Activated gamma-delta T cell (primary cell): ENCODE results near the gene MYMK.
A peak's percentile ranks its signal among the peaks of the same experiment; 100 is the strongest.

ENCODE experiments used
- DNase-seq: peaks from one replicate; lab custom pipeline; 2025; lab: John Stamatoyannopoulos, UW

Gene MYMK

DNA sequence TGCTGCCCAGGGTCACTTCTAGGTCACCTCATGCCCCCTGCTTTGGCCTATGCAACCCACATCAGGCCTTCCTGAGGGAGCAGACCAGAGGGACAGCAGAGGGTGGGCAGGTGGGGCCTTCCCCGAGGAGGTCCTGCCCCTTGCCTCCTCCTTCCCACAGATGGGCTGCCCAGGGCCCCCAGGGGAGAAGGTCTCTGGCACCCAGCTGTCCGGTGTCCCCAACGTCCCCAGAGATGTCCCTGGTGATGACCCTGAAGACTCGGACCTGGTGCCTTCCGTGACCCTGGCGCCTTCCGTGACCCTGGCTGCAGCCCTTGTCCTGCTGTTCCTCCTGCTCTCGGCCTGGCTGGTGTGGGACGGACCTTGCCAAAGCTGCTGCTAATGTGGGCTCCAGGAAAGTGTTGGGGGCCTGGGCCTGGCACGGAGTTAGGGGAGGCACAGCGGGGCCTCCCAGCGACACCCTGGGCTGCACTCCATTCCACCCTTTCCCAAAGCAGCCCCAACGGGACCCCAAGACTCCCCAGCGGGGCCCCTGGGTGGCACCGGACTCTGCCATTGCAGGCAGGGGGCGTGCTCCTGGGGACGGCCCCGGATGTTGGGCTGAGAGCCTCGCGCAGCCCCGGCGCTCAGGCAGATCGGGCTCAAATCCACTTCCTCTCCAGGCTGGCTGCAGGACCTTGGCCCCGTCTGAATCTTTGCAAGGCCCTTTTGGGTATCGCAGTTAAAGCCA, 39.1 kb downstream of the MYMK start:
- no peak for DNase-seq

DNA sequence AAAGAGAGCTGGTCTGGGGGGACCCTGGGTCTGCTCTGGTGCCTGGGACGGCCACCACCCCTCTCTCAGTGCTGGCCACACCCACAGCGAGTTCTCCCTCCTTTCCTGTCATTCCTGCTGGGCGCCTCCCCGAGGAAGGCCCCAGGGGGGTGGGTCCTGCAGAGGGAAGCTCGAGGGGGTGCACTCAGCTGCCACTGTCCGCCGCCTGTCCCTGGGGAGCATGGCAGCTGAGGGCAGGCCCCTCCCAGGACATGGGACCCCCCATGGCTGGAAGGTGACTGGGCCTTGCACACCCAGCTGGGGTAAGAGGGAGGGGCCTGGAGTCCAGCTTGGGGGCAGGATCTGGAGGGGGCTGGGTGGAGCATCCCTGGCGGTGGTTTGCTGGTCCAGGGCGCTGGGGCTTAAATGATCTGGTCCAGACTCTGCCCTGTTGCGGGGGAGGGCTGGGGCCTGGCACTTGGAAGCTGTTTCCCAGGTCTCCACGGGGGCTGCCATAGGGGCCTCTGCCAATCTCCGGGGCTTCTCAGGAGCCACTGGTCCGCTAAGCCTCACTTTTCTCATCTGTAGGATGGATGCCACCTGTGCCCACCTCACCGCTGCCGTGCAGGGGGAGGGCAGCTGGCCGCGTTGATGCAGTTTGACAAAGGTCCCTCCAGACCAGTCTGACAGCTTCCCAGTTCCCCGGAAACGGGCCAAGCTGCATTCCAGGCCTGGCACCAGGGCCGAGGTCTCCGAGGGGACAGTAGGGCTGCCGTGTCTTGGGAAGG, 39.9 kb downstream of the MYMK start:
- DNase-seq = no peak

DNA sequence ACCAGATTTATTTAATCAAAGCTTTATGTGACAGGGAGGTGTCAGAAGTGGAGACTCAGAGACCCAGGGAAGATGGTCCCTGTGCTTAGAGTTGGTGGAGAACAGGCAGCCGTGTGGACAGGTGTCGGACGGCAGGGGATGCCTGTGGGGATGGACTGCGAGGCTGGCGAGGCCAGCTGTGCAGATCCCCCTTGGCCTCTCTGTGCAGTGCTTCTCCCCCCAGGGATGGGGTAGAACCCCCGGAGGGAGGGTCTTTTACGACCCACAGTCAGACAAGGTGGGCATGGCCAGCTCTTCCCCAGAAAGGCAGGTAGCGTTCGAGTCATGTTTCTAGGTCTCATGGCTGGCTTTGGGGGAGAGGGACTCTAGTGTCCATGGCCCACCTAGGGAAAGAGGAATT, 41.1 kb downstream of the MYMK start:
- DNase-seq = no peak

DNA sequence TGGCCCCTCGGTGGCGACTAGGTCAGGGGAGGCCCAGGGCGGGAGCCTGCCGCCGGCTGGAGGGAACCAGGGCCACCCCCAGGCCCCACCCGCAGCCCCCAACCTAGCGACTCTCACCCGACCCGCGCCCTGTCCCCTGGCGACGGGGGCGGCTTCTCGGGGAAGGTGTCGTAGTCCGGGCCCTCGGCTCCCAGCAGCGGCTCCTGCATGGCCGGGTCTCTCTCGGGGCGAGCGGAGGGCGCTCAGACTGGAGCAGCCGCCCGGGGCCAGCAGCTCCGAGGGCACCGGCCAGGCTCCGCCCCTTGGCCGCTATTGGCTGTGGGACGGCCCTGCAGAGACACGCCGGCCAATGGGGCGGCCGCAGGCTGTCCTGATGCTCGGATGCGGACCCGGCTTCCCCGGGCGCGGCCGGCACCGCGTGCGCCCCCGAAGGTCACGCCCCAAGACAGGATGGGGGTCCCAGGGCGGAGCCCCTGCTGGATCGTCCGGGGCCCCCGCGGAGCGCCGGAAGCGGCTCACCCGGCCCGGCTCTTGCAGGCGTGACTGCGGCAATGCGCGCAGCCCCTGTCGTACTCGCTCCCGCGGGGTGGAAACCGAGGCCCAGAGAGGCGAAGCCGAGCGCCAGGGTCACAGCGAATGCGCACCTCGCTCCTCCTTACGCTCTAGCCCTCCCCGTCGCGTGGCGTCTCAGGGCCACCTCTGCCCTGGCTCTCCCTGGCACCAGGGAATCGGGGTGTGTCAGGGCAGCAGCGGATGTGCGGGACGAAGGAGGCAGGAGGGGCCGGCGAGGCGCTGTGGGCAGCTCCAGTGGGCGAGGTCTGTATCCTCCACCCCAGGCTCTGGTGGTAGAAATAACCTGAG, 45.7 kb downstream of the MYMK start, which contains the start of gene SLC2A6:
Gene SLC2A6 (minus strand): TSS at position 249 of the 861 bp plus-strand sequence. CDS start 40 bp downstream, at position 209.
- DNase-seq = peak; percentile 83

DNA sequence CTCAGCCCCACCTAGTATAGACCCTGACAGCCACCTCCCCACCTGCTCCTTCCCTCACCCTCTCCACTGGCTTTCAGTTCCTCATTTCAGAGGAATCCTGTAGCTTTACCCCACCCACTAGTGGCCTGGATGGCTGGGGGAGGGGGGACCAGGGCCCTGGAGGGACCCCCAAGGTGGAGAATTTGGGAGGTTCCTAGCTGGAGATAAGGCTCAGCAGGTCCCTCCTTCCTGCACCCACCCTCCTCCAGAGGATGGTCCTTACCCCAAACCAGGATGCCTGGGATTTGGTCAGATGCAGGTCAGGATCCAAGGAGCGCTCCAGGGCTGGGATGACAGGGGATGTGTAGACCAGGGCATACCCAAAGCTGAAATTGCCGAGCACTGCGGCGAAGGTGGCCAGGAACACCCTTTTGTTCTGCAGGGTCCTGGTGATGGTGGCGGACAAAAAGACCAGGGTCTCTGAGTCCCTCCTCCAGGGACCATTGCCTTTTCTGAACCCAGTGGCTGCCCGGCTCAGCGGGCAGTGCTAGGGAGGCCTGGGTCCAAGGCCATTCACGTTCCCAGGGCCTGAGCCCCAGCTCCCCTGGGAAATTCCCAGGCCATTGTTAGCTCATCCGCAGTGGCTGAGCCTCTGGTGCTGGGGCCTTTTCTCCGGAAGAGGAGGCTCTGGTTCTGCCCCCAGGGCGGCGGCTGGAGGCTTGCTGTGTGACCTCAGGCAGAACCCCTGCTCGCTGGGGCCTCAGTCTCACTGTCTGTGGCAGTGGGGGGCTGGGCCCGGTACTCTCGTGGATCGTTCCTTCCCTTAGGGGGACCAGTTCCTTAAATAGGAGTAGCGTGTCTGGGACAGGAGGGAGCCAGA, 46.5 kb downstream of the MYMK start:
- DNase-seq = no peak

DNA sequence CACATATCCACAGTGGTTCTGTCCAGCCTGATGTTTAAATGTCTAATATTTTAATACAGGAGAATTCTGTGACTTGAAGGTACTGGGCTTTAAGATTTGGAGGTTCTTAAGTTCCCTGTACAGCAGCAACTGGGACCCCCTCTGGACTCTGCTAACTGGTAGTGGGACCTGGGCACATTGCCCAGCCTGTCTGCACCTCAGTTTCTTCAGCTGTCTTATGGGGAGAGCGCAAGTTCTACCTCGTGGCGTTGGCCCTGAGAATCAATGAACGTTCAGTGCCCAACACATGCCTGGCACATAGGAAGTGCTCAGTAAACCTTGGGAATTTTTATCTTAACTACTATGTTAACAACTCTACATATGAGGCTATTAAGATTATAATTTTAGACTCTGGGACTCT, 47.3 kb downstream of the MYMK start:
- DNase-seq = no peak

DNA sequence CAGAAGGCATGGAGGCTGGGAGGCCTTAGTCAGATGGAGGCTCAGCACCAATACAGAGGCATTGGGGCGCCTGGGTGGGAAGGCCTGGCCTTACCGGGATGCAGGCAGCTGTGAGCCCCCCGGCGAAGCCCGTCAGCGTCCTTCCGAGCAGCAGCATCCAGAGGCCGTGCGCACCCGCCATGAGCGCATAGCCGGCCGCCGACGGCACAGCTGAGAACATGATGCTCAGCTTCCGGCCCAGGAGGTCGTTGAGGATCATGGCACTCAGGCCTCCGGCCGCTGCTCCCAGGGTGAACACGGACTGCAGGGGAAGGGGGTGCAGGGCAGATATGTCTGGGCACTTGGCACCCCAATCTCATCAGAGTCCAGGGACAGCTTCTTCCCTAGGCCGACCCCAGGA, 47.8 kb downstream of the MYMK start:
- DNase-seq = no peak

DNA sequence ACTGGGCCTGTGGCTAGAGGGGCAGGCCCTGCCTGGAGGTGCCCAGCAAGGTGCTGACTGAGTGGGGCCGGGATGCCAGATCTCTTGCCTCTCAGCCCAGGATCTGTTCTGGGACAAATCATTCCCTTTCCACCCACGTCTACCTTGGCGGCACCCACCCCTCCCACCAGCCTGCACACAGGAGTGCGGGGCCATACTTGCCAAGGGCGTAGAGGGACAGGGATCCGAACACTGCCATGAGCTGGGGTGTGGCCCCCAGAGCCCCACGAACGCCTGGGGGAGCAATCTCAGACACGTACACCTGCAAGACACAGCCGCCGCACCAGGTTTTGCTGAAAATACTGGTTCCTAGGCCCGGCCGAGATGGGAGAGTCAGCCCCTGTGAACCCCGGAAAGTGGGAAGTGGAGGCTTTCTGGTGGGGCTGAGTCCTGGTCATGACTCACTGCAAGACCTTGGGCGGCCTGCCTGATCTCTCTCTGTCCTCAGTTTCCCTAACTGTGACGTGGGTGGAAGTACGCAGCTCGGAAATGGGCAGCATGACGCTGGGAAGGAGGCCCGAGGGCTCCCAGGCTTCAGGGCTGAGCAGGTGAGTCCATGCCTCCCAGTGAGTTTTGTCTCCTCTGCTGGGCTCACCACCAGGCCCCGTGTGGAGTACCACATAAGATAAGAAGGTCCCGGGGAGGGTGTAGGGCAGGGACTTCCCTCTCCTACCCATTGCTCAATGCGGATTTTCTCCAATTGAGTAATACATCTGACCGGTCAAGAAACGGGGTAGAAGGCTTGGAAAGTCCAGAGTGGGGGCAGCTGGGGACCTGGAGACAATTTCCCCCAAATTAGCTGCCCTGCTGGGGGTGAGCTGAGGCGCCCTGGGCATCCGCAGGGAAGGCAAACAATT, 48.5 kb downstream of the MYMK start:
- no peak for DNase-seq

DNA sequence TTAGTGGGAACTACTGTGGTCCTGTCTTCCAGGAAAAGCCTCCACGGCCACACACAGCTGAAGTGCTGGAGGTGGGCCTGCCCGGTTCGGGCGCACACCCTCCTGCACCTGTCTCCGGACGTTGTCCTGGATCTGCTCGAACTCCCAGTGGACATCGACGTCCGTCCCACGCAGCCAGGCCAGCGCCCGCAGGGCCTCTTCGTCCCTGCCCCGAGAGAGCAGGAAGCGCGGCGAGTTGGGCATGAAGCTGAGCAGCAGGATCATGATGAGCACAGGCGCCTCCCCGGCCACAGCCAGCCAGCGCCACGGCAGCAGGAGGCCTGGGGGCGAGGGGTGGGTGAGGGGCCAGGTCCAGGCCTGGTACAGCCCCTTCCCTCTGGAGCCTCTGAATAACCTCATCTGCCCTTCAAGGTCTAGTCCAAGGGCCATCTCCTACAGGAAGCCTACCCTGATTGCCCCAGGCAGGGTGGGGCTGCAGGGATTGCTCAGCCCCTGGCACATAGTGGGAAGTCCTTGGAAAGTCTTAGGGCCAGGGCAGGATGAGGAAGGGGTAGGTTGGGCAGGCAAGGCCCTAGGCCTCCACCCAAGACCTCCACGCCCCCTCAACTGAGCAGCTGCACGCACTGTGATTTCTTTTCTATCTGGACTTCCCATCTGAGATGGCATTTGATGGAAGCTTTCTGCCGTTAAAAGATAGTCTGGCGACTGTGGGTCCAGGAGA, 49.3 kb downstream of the MYMK start:
- no peak for DNase-seq

DNA sequence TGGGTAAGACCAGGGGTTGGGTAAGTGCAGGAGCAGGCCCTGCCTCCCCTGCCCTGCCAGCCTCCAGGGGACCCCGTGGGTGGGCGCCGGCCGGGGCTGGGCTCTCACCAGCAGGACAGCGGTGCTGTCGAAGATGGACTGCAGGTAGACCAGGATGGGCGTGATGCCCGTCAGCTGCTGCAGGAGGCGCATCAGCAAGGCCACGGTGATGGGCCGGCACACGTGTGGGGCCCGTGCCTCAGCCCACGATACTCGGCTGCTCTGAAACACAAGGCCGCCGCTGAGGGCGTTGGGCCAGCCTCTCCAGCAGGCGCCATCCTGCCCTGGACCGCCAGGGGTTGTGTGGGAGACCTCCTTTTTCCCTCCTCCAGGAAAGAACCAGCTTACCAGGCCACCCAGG, 49.9 kb downstream of the MYMK start:
- DNase-seq = no peak

DNA sequence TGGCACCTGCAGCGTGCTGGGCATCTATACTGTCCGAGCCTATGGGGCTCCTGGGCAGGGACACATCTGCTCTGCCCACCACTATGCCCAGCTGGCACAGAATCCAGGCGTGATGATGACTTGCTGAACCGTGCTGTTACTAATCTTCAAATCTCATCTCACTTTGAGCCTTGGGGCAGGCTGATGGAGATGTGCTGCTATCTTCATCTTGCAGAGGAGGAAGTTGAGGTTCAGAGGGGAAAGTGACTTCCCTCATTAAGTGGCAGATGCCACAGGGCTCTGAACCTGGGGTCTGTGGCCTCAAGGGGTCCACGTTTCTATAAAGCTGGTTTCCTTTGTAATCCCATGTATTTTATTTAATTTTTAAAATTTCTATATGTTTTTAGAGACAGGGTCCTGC, 50.5 kb downstream of the MYMK start:
- no peak for DNase-seq

DNA sequence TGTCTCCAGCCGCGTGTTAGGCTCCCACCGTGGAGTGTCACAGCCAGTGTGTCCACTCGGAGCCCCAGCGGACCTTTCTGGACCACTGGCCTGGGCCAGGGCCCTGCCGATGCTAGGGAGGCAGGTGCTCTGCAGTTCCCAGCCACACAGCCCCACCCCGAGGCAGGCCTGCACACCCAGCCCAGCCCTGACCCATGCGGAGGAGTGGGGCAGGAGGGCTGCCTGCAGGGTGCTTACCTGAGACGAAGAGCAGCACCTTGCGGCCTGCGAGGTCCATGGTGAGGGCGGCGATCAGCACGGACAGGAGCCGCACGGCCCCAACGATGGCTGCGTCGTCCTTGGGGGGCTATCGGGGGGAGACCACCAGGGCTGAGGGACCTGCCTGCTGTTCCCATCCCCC, 51.0 kb downstream of the MYMK start:
- no peak for DNase-seq

DNA sequence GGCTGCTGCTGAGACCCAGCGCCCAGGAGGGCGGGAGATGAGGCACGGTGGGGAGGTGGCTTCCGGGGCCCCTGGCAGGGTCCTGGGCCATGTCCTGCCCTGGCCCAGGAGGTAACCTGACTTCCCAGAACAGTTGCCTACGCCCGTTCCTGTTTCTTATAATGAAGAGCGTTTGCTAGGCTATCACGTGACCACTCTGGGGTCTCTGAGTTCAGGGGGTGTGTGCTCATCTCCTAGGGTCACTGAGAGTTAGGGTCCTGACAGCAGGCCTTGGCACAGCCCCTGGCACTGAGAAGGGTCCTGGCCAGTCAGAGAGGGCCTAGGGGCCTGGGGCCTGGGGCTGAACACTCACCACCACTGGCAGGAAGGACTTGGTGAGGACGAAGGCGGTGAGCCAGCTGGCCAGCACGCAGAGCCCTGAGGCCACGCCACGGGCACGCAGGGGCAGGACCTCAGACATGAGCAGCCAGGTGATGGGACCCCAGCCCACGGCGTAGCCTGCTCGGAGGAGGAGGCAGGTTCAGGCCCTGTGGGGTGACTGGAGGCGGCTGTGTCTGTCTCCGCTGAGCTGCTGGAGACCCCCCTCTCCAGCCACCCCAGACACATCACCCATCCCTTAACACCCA, 51.9 kb downstream of the MYMK start:
- DNase-seq = no peak

DNA sequence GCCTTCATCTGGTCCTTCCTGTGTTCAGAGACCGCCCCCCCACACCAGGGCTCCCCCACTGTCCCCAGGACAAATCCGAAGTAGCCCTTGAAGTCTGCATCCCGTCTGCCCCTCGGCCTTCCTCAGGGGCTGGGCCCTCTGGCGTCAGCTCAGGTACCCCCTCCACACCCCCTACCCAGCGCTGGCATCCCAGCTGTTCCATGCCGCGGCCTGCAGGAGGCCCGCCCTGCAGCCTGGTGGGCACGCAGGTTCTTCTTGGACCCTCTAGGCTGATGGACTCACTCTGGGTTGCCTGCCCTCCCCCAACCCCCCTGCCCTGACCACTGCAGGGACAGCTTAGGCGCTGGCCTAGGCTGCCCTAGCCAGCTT, 52.5 kb downstream of the MYMK start:
- DNase-seq = no peak

DNA sequence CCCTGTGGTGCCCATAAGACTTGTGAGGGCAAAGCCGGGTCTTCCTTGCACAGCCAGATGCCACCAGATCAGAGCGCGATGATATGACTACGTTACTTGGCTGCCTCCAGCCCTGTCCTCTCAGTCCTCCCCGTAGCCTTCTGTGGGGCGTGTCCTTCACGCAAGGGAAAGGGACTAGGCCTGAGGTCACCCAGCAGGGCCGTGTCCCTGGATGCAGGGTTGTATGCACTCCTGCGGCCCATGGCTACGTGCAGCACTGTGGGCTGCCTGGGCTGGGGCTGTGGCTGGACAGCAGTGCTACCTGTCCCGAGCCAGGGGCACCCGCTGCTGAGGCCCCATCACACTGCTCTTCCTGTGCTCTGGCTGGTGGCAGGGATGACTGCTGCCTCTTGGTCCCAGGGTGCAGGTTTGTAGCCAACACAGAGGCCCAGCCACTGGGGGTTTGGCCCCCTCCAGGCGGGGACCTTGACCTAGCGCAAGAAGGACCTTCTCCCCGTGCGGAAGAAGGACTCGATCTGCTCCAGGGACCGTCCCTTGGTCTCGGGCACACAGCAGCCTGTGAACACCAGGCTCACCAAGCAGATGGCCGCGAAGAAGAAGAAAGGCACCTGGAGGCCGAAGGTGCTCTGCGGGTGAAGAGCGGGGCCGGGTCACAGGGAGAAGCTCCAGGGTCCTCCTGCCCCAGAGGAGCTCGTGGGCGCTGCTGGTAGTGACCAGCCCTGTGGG, 53.0 kb downstream of the MYMK start:
- DNase-seq = no peak

DNA sequence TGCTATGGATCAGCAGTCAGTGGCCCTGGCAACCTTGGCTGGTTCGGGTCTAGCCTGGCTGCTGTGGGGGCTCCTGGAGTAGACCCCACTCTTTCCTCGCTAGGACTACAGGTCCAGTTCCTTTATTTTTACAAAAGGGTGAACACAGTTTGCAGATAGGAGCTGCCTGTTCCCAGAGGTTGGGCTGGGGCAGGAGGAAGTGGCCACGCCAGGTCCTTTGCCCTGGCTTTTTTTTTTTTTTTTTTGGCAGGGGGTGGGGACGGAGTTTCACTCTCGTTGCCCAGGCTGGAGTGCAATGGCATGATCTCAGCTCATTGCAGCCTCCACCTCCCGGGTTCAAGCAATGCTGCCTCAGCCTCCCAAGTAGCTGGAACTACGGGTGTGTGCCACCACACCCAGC, 53.8 kb downstream of the MYMK start:
- no peak for DNase-seq

DNA sequence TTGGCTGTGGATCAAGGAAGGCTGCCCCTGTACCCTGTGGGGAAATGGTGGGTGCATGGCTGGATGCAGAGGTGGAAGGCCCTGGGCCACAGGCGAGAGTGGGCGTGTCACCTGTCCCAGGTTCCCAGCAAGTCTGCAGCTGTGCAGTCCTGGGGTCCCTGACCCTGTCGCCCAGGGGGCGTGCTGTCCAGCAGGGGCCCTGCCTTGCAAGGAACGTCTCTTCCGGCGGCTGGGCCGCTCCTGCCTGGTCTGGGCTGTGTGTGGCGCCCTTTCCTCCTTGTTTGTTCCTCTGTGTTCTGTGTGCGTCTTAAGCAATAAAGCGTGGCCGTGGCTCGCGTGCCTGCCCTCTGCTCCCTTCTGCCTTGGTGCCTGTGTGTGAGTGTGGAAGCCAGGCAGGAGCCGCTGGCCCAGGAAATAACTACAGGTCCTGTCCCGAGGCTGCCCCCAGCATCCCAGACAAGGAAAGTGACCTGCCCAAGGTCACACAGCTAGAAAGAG, 54.3 kb downstream of the MYMK start:
- DNase-seq = no peak

DNA sequence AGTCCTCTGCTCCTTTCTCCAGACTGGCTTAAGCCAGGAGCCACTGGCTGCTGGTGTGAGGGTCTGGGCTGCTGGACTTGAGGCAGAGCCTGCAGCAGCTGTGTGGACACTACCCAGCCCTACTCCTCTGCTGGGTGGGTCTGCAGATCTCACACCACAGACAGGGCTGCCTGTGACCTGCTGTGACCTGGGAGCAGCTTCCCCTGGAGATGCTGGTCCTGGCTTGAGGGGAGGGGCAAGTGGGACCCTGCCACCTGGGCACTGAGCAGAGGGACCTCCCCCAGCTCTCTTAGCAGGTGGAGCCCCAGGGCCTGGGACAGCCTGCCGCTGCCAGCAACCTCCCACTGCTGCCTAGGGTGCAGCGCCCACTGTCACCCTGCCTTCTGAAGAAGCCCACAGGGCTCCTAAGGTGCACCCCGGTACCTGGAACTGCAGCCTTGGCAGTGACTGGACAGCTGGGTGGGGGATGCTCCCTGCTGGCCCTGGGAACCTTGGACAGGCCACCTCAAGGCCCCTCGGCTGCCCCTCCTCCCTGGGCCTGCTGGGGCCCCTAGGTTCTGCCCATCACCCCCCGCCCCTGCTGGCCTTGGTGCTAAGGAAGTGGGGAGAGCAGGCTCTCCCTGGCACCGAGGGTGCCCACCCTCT, 55.9 kb downstream of the MYMK start:
- no peak for DNase-seq
